PC-3 (cell line): Measurements from ENCODE around the gene CEP63.

Experiments used
- EZH2 ChIP-seq: fragments of 300-600 bp; sonication (generic); IDR thresholded peaks from one replicate; pipeline ENCODE4 v1.6.1; 2017; ENCODE audit warnings: antibody characterized with exemption, mild to moderate bottlenecking, low read length; ENCODE audit not compliant: unreplicated experiment
- TF ChIP-seq, protein P1 (sequence below): fragments of 300-600 bp; sonication (generic); conservative IDR thresholded peaks from 2 replicates; pipeline ENCODE4 v1.5.1; 2017; ENCODE audit warnings: antibody characterized with exemption, low read depth, mild to moderate bottlenecking, low read length

GRCh38 chr3:134480546-134480945, 5.3 kb upstream of the CEP63 start:
- TF ChIP-seq, protein P1, sequence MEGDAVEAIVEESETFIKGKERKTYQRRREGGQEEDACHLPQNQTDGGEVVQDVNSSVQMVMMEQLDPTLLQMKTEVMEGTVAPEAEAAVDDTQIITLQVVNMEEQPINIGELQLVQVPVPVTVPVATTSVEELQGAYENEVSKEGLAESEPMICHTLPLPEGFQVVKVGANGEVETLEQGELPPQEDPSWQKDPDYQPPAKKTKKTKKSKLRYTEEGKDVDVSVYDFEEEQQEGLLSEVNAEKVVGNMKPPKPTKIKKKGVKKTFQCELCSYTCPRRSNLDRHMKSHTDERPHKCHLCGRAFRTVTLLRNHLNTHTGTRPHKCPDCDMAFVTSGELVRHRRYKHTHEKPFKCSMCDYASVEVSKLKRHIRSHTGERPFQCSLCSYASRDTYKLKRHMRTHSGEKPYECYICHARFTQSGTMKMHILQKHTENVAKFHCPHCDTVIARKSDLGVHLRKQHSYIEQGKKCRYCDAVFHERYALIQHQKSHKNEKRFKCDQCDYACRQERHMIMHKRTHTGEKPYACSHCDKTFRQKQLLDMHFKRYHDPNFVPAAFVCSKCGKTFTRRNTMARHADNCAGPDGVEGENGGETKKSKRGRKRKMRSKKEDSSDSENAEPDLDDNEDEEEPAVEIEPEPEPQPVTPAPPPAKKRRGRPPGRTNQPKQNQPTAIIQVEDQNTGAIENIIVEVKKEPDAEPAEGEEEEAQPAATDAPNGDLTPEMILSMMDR: no peak
- no peak for TF ChIP-seq EZH2
